Parathyroid adenoma (tissue), 2 donors: ENCODE results near the gene WNT8A.

ENCODE experiments used
- H2AFZ ChIP-seq: fragments of 300-600 bp; sonication (generic); one replicate; pipeline ENCODE4 v1.7.0; 2017; ENCODE audit warnings: antibody characterized with exemption, mild to moderate bottlenecking
- H3K27ac ChIP-seq: fragments of 300-600 bp; sonication (generic); one replicate; pipeline ENCODE4 v1.7.0; 2017
- H3K27me3 ChIP-seq: fragments of 300-600 bp; sonication (generic); one replicate; pipeline ENCODE4 v1.7.0; 2017; ENCODE audit warnings: low read length; ENCODE audit not compliant: control insufficient read depth, insufficient read depth
- H3K36me3 ChIP-seq: fragments of 300-600 bp; sonication (generic); one replicate; pipeline ENCODE4 v1.7.0; 2017; ENCODE audit warnings: low read length; ENCODE audit not compliant: control insufficient read depth, insufficient read depth
- H3K4me1 ChIP-seq: fragments of 300-600 bp; sonication (generic); one replicate; pipeline ENCODE4 v1.7.0; 2017; ENCODE audit warnings: control low read depth
- H3K4me2 ChIP-seq: fragments of 300-600 bp; sonication (generic); one replicate; pipeline ENCODE4 v1.7.0; 2017; ENCODE audit warnings: low read length
- H3K4me3 ChIP-seq: fragments of 300-600 bp; sonication (generic); one replicate; pipeline ENCODE4 v1.7.0; 2017; ENCODE audit warnings: low read depth, low read length
- H3K79me2 ChIP-seq: fragments of 300-600 bp; sonication (generic); one replicate; pipeline ENCODE4 v1.7.0; 2017; ENCODE audit warnings: control low read depth
- H3K9ac ChIP-seq: fragments of 300-600 bp; sonication (generic); one replicate; pipeline ENCODE4 v1.7.0; 2017; ENCODE audit warnings: mild to moderate bottlenecking
- H3K9me3 ChIP-seq: fragments of 300-600 bp; sonication (generic); one replicate; pipeline ENCODE4 v1.7.0; 2017; ENCODE audit warnings: low read length; ENCODE audit not compliant: control insufficient read depth
- CTCF ChIP-seq: fragments of 300-600 bp; sonication (generic); IDR thresholded peaks from one replicate; pipeline ENCODE4 v1.7.0; 2017; ENCODE audit warnings: antibody characterized with exemption, mild to moderate bottlenecking
- donor health status: primary hyperparathyroidism.

Gene WNT8A

GRCh38 chr5:138111937-138112336, 28.1 kb downstream of the WNT8A start:
- Histone ChIP-seq H3K79me2 (no peaks in the 10 kb centered on the region), H3K4me1 (no peaks in the 10 kb centered on the region), H3K4me2 (no peak overlapping the region), H3K9me3 (no peaks in the 10 kb centered on the region), H3K36me3 (no peaks in the 10 kb centered on the region), H3K27me3 (no peaks in the 10 kb centered on the region), H3K27ac (no peak overlapping the region), H2AFZ (no peak overlapping the region), H3K4me3 (no peak overlapping the region), H3K9ac (no peak overlapping the region)
- no peak for TF ChIP-seq CTCF

GRCh38 chr5:138115254-138115653, 31.4 kb downstream of the WNT8A start:
- no peaks in the 10 kb centered on the region for H3K27me3 ChIP-seq
- H3K79me2 ChIP-seq = no peaks in the 10 kb centered on the region
- H3K4me3 ChIP-seq = no peak overlapping the region
- TF ChIP-seq CTCF = no peak
- no peak overlapping the region for H2AFZ ChIP-seq
- no peaks in the 10 kb centered on the region for H3K4me1 ChIP-seq
- H3K9ac ChIP-seq = no peak overlapping the region
- H3K9me3 ChIP-seq = no peaks in the 10 kb centered on the region
- H3K4me2 ChIP-seq = no peak overlapping the region
- no peak overlapping the region for H3K27ac ChIP-seq
- no peaks in the 10 kb centered on the region for H3K36me3 ChIP-seq

- Histone ChIP-seq H3K9ac (no peak overlapping the region), H3K4me2 (no peak overlapping the region), H3K27ac (no peak overlapping the region), H3K4me1 (no peaks in the 10 kb centered on the region), H3K27me3 (no peaks in the 10 kb centered on the region), H3K36me3 (no peaks in the 10 kb centered on the region), H3K79me2 (no peaks in the 10 kb centered on the region), H3K9me3 (no peaks in the 10 kb centered on the region), H3K4me3 (no peak overlapping the region), H2AFZ (no peak overlapping the region)
- TF ChIP-seq CTCF = no peak
Observed at GRCh38 chr5:138128334-138128733, 44.5 kb downstream of the WNT8A start.

GRCh38 chr5:138129347-138129746, 45.5 kb downstream of the WNT8A start:
- no peak overlapping the region for H2AFZ ChIP-seq
- no peaks in the 10 kb centered on the region for H3K9me3 ChIP-seq
- no peak overlapping the region for H3K4me3 ChIP-seq
- no peak overlapping the region for H3K27ac ChIP-seq
- H3K9ac ChIP-seq = no peak overlapping the region
- no peak overlapping the region for H3K4me2 ChIP-seq
- H3K4me1 ChIP-seq = no peaks in the 10 kb centered on the region
- H3K79me2 ChIP-seq = no peaks in the 10 kb centered on the region
- H3K27me3 ChIP-seq = no peaks in the 10 kb centered on the region
- H3K36me3 ChIP-seq = no peaks in the 10 kb centered on the region
- TF ChIP-seq CTCF = no peak

- Histone ChIP-seq H3K4me1 (no peaks in the 10 kb centered on the region), H2AFZ (no peak overlapping the region), H3K4me3 (no peak overlapping the region), H3K27ac (no peak overlapping the region), H3K79me2 (no peaks in the 10 kb centered on the region), H3K4me2 (no peak overlapping the region), H3K9ac (no peak overlapping the region), H3K36me3 (no peaks in the 10 kb centered on the region), H3K27me3 (no peaks in the 10 kb centered on the region), H3K9me3 (no peaks in the 10 kb centered on the region)
- no peak for TF ChIP-seq CTCF
Observed at GRCh38 chr5:138132543-138132942, 48.7 kb downstream of the WNT8A start.
